ENCODE data around the gene NDST3. TPM values are rescaled to one million over a fixed set of nuclear protein-coding genes. Genes with fewer than 3 reads are reported as not detected.
"Not testable (repeated sequence)": the region's sequence is repeated elsewhere in the genome, so short reads cannot be mapped to it uniquely, and the experiment has no call there.

The NDST3 gene
- polyA plus RNA-seq, 10 donors, result 0.07 to 1.0 (median 0.12) TPM; not detected in 3

- no peak for DNase-seq
These were observed 141.2 kb downstream of the NDST3 start for GRCh38 chr4:118175506-118175905.

GRCh38 chr4:118177126-118177525 lies 142.8 kb downstream of the NDST3 start:
- no peak for DNase-seq

GRCh38 chr4:118180776-118181175 lies 146.5 kb downstream of the NDST3 start:
- no peak for DNase-seq

GRCh38 chr4:118190903-118191302 lies 156.6 kb downstream of the NDST3 start:
- no peak for DNase-seq

GRCh38 chr4:118193421-118193820 lies 159.1 kb downstream of the NDST3 start:
- no peak for DNase-seq

GRCh38 chr4:118206627-118207026 lies 172.3 kb downstream of the NDST3 start:
- DNase-seq, result no peak

GRCh38 chr4:118213101-118213500 lies 178.8 kb downstream of the NDST3 start:
- DNase-seq, result no peak

- DNase-seq, result no peak
These were observed 181.5 kb downstream of the NDST3 start for GRCh38 chr4:118215826-118216225.

GRCh38 chr4:118221227-118221800 lies 187.0 kb downstream of the NDST3 start:
- no peak for DNase-seq

GRCh38 chr4:118224243-118224829 lies 190.1 kb downstream of the NDST3 start:
- DNase-seq, result peak; percentile 30 to 51 (median 39)

- DNase-seq, result no peak
These were observed 191.2 kb downstream of the NDST3 start for GRCh38 chr4:118225511-118225910.

GRCh38 chr4:118226311-118227010 lies 192.2 kb downstream of the NDST3 start:
- DNase-seq, result no peak

GRCh38 chr4:118235566-118236120 lies 201.4 kb downstream of the NDST3 start:
- DNase-seq, result no peak

- no peak for DNase-seq
These were observed 203.2 kb downstream of the NDST3 start for GRCh38 chr4:118237531-118237930.

GRCh38 chr4:118249890-118250289 lies 215.6 kb downstream of the NDST3 start:
- DNase-seq, result no peak

GRCh38 chr4:118254368-118254767 lies 220.1 kb downstream of the NDST3 start:
- DNase-seq, result no peak

GRCh38 chr4:118259111-118259510 lies 224.8 kb downstream of the NDST3 start:
- no peak for DNase-seq

GRCh38 chr4:118260309-118260708 lies 226.0 kb downstream of the NDST3 start:
- no peak for DNase-seq

GRCh38 chr4:118264096-118264495 lies 229.8 kb downstream of the NDST3 start:
- no peak for DNase-seq

GRCh38 chr4:118265312-118266144 lies 231.2 kb downstream of the NDST3 start:
- DNase-seq, result peak in 1 of 3 donors; percentile 67

- DNase-seq, result not testable (repeated sequence)
These were observed 231.8 kb downstream of the NDST3 start for GRCh38 chr4:118266145-118266496.

GRCh38 chr4:118268780-118269179 lies 234.5 kb downstream of the NDST3 start:
- DNase-seq, result no peak

All from muscle of back (tissue), 11 donors.